Activated T-cell treated with anti-CD3 and anti-CD28 coated beads for 48 hours (primary cell): ENCODE measurements around the gene COG1.

Experiments
- DNase-seq: peaks from one replicate; pipeline ENCODE4 v3.0.0-alpha.2; 2020; ENCODE audit warnings: low read depth

The COG1 gene

GRCh38 chr17:73168667-73169066 is 24.2 kb upstream of the COG1 start:
- DNase-seq: no peak

GRCh38 chr17:73170324-73170723 is 22.5 kb upstream of the COG1 start:
- no peak for DNase-seq

DNA sequence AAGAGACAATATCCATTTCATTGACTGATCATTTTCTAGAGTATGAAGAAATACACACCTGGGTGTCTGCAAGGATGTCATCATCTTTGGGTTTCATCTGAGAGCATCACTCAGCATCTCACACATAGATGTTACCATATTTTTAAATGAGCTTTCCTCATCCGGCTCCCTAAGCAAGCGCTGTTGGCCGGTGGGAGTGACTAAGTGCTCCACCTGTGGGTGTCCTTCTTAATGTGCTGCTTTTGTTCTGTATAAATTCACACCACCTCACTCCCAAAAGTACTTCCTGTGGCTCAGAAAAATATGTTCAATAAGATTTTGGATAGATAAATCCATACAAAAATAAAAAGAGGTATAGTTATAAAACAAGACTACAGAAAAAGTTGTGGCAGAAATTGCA is 20.6 kb upstream of the COG1 start:
- no peak for DNase-seq

DNA sequence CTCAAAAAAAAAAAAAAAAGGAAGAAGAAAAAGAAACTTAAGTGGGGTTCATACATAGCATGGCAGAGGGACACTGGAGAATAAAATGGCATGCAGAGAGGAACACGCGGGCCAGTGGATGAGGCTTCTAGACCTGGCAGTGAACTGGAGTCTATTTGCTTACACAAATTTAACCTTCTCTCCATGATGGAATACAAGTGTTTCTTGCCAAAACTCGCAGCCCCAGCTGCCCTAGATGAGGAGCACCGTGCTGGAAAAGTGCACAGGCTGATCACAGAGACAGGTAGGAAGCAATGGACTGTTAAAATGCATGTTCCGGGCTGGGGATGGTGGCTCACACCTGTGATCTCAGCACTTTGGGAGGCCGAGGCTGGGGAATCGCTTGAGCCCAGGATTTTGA is 18.7 kb upstream of the COG1 start:
- no peak for DNase-seq

DNA sequence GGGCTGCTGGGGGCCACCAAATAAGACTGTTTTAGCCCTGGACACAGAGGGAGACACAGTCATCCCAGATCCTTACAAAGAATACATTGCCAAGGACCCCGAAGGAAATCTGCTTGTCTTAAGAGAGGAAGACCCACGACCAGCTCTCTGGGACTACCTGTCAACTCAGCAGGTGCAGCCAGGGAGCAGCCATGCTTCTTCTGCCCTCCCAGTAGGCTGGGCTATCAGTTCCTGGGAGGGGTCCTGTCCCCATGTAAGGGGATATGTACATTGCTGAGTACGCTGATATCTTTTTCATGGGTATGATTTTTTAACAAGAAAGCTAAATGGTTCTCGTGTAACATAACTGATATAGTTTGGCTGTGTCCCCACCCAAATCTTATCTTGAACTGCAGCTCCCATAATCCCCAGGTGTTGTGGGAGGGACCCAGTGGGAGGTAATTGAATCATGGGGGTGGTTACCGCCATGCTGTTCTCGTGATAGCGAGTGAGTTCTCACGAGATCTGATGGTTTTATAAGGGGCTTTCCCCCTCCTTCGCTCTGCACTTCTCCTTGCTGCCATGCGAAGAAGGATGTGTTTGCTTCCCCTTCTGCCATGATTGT is 16.8 kb upstream of the COG1 start:
- DNase-seq: no peak

DNA sequence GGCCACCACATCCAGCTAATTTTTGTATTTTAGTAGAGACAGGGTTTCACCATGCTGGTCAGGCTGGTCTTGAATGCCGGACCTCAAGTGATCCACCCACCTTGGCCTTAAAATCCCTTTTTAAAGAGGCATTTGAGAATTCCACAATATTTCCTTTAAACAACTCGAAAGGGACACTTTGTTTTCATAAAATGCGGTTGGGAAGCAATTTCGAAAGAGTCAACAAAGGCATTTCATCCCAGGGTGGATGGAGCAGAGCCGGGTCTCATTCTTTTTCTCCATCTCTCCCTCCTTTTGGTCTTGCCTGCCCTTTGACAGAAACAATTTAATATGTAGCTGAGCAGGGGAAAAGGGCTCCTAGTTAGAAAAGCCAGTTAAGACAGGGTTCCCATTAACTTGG is 13.5 kb upstream of the COG1 start:
- no peak for DNase-seq

DNA sequence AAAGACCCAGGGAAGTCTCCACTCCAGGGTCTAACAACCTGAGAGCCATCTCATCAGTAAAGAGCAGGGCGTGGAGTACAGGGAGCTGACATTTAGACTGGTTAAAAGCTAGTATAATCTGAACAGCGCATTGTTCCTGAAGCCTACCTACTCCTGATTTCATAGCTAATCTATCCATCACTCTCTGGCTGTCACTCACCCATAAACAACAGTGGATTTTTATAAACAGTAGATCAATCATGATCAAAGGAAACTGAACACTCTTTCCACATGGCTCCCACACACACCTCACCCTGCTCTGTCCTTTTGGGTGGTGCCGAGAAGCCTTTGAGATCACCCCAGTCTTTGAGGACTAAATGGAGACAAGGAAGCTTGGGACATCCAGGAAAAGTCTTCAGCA is 13.0 kb upstream of the COG1 start:
- DNase-seq: no peak

DNA sequence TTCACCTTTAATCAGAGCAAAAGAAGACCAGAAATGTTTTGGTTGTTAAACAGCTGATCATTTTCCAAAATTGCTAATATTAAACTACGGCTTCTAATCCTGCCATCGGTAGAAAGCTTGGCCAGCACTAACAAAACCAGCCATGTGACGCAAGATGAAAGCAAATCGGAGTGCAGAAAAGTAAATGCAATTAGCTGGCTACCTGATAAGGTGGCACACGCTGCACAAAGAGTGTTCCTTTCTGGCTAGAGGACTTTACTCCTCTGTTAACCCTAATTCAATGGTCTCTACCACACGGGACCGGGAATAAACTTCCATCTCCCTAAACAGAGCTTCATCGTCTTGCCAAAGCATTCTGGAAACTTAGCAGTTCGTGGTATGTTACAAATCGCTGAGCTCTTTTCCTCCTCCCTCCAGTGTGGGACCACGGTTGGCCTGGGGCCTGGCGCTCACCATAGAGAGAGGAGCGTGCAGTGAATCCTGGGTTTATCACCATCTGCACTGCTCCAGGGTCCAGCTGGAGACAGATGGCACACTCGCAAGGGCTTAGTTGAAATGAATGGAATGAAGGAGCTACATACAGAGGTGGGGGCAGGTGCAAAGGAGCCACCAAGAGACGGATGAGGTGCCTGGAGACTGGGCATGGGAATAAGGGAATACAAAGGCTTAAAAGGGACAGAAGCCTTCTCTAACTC is 10.1 kb upstream of the COG1 start:
- DNase-seq: no peak

- DNase-seq: no peak
Observed at GRCh38 chr17:73184136-73184993, 8.5 kb upstream of the COG1 start.

DNA sequence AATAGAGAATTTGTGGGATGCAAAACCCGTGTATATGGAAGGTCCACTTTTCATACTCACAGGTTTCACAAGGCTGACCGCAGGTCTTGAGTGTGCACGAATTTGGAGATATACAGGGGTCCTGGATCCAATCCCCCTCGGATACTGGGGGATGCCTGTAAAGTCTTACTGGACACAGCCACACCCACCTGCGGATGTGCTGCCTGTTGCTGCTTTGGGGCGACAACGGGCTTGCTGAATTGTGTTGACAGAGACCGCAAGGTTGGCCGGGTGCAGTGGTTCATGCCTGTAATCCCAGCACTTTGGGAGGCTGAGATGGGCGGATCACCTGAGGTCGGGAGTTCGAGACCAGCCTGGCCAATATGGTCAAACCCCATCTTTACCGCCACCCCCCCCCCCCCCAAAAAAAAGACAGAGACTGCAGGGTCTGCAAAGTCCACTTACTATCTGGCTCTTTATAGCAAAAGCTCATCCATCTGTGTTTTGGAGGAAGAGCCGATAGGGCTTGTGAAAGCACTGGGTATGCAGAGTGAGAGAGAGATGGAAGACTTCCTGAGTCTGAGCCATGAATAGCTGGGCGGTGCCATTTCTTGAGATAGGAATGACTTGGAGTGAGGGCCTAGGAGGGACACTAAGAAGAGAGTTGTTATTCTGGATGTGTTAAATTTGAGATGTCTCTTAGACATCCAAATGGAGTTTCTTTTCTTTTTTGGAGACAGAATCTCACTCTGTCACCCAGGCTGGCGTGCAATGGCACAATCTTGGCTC is 6.4 kb upstream of the COG1 start:
- DNase-seq: no peak

GRCh38 chr17:73187203-73187769 is 5.6 kb upstream of the COG1 start:
- DNase-seq: no peak

GRCh38 chr17:73188011-73188410 is 4.8 kb upstream of the COG1 start:
- no peak for DNase-seq

DNA sequence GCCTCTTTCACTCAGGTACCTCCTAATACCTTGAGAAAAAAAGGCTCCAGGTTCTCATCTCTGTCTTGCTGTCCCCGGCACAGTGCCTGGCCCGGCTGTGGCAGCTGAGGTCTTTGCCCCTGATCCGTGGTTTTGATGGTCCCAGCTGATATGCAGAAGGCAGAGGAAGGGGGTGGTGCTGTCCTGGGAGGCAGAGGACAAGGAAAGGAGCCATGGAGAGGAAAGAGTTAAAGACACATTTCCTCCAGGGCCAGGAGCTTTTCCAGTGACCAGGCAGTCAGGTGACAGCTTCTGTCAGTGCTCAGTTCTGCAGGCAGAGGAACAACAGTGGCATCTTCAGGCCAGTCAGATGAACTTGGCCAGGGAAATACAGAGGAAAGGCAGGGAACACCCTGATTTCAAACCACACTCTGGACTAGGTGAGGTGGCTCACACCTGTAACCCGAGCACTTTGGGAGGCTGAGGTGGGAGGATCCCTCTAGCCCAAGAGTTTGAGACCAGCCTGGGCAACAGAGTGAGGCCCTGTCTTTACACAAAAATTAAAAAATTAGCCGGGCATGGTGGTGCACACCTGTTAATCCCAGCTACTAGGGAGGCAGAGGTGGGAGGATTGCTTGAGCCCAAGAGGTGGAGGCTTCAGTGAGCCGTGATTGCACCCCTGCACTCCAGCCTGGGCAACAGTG is 3.3 kb upstream of the COG1 start:
- no peak for DNase-seq

GRCh38 chr17:73191443-73192205 is 1.2 kb upstream of the COG1 start:
- peak; percentile 58 for DNase-seq

DNA sequence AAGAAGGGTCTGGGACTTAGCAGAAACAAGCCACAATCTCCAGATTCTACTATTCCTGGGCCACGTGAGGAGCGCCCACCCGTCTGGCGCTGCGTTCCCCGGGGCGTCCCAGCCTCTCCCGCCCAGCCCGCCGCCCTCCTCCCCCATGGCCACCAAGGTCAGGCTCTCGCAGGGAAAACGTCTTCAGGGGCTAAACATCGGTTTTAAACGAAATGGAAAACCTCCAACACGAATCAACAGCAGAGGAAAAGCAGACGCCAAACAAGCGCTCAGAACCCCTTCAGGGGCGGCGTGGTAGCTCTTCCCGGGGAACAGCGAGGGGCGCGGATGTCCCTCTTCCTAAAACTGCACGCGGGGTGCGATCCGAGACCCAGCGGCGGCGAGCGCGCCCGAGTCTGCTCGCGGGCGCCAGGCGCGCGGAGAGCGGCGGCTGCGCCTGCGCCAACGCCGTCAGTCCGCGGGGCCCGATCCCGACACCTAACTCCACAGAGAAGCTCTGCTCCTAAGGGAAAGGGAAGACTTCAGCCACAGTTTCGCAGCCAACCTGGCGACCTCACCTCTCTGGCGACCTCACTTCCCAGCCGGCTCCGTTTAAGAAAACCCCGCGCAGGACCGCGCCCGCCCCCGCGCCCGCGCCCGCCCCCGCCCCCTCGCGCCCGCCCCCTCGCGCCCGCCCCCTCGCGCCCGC is 505 bp upstream of the COG1 start:
- peak; percentile 69 for DNase-seq

GRCh38 chr17:73194514-73195222 is 1.8 kb downstream of the COG1 start:
- no peak for DNase-seq

DNA sequence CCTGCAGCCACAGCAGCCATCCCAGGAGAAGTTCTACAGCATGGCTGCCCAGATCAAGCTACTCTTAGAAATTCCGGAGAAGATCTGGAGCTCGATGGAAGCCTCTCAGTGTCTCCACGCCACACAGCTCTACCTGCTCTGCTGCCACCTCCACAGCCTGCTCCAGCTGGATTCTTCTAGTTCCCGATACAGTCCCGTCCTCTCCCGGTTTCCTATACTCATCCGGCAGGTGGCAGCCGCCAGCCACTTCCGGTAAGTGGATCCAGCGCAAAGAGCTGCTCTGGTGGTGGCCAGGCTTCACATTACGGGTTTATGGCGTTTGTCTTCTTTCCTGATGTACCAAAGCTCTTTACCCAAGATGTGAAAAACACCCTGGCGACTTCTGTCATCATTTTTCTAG is 3.6 kb downstream of the COG1 start:
- no peak for DNase-seq

GRCh38 chr17:73197161-73197560 is 4.3 kb downstream of the COG1 start:
- no peak for DNase-seq

GRCh38 chr17:73198201-73198929 is 5.5 kb downstream of the COG1 start:
- no peak for DNase-seq
